Hepatocyte (in vitro differentiated cells): ENCODE data around the gene MSI2. TPM values are rescaled to one million over a fixed set of nuclear protein-coding genes. Genes with fewer than 3 reads are reported as not detected.
A peak's percentile ranks its signal among the peaks of the same experiment; 100 is the strongest.

Experiments used
- DNase-seq: peaks from one replicate; pipeline ENCODE4 v3.0.0-alpha.2; 2016; ENCODE audit warnings: low spot score
- H2AFZ ChIP-seq: fragments of 200-600 bp; sonication (generic); 2 replicates; pipeline ENCODE4 v1.6.0; 2016; ENCODE audit warnings: antibody characterized with exemption, mild to moderate bottlenecking
- H3K27ac ChIP-seq: fragments of 200-600 bp; sonication (generic); 2 replicates; pipeline ENCODE4 v1.5.1; 2016; ENCODE audit warnings: mild to moderate bottlenecking
- H3K27me3 ChIP-seq: fragments of 200-600 bp; sonication (generic); 2 replicates; pipeline ENCODE4 v1.6.1; 2016
- H3K36me3 ChIP-seq: fragments of 200-600 bp; sonication (generic); replicated peaks from 2 replicates; pipeline ENCODE4 v1.5.1; 2016; ENCODE audit warnings: low read depth; ENCODE audit not compliant: insufficient read depth
- H3K4me1 ChIP-seq: fragments of 200-600 bp; sonication (generic); 2 replicates; pipeline ENCODE4 v1.5.1; 2016; ENCODE audit warnings: mild to moderate bottlenecking, moderate library complexity; ENCODE audit not compliant: insufficient read depth
- H3K4me2 ChIP-seq: fragments of 200-600 bp; sonication (generic); 2 replicates; pipeline ENCODE4 v1.6.0; 2016
- H3K4me3 ChIP-seq: fragments of 200-600 bp; sonication (generic); 2 replicates; pipeline ENCODE4 v1.5.1; 2016; ENCODE audit warnings: mild to moderate bottlenecking
- H3K79me2 ChIP-seq: fragments of 200-600 bp; sonication (generic); 2 replicates; pipeline ENCODE4 v1.6.0; 2017; ENCODE audit warnings: mild to moderate bottlenecking
- H3K9me2 ChIP-seq: fragments of 200-600 bp; sonication (generic); replicated peaks from 2 replicates; pipeline ENCODE4 v1.6.0; 2017; ENCODE audit warnings: mild to moderate bottlenecking; ENCODE audit not compliant: insufficient read depth
- H3K9me3 ChIP-seq: fragments of 200-600 bp; sonication (generic); 2 replicates; pipeline ENCODE4 v1.5.1; 2016; ENCODE audit warnings: low read depth, mild to moderate bottlenecking
- H4K20me1 ChIP-seq: fragments of 200-600 bp; sonication (generic); 2 replicates; pipeline ENCODE4 v1.6.0; 2016; ENCODE audit warnings: mild to moderate bottlenecking; ENCODE audit not compliant: insufficient read depth, poor library complexity, severe bottlenecking
- CTCF ChIP-seq: fragments of 200-600 bp; sonication (generic); IDR thresholded peaks from 2 replicates; pipeline ENCODE4 v1.5.1; 2016; ENCODE audit warnings: antibody characterized with exemption, mild to moderate bottlenecking; ENCODE audit not compliant: poor library complexity
- EZH2 ChIP-seq: fragments of 200-600 bp; sonication (generic); IDR thresholded peaks from 2 replicates; pipeline ENCODE4 v1.6.1; 2016; ENCODE audit warnings: antibody characterized with exemption, mild to moderate bottlenecking, borderline replicate concordance
- EZH2phosphoT487 ChIP-seq: fragments of 200-600 bp; sonication (generic); IDR thresholded peaks from one replicate; pipeline ENCODE4 v1.6.1; 2018; ENCODE audit warnings: antibody characterized with exemption, mild to moderate bottlenecking, low read depth, moderate library complexity; ENCODE audit not compliant: unreplicated experiment, severe bottlenecking
- WGBS: methylation state at CpG from one replicate; pipeline ENCODE4 v1.1.6; 2016; ENCODE audit warnings: low lambda C conversion rate; ENCODE audit errors: missing lambda C conversion rate; 5-methylcytosine and 5-hydroxymethylcytosine counted together
- polyA plus RNA-seq: library from polyadenylated mRNA; unstranded; fragments of >200 nt; fragmentation: Nextera tagmentation; extraction: Ambion mirVana; gene quantifications from 2 replicates; pipeline ENCODE4 v1.2.1, GENCODE V29; 2016
- total RNA-seq: library from RNA; depleted of rRNA; stranded (reverse); fragments of >200 nt; gene quantifications from 2 replicates; pipeline ENCODE4 v1.2.3, GENCODE V29; 2014

Gene MSI2
- total and polyA plus RNA-seq, 2 experiments from 2014 or later, result 16.1 to 60.6 TPM

- Histone ChIP-seq H3K4me3 (no peak overlapping the region), H3K9me3 (no peaks in the 10 kb centered on the region), H4K20me1 (no peaks in the 10 kb centered on the region), H3K4me2 (no peak overlapping the region), H3K4me1 (peaks cover 12% of the 10 kb centered on the region), H3K9me2 (no peaks in the 10 kb centered on the region), H3K36me3 (no peaks in the 10 kb centered on the region), H3K27me3 (no peaks in the 10 kb centered on the region), H2AFZ (no peak overlapping the region), H3K27ac (no peak overlapping the region), H3K79me2 (peaks cover 50% of the 10 kb centered on the region)
- TF ChIP-seq CTCF (no peak), EZH2phosphoT487 (no peak), EZH2 (no peak)
- 84% methylated on average over 9 of the region's 9 CpGs for WGBS
- DNase-seq, result no peak
These were observed 207.0 kb downstream of the MSI2 start for GRCh38 chr17:57463103-57463885.

GRCh38 chr17:57464191-57464864 is 208.0 kb downstream of the MSI2 start:
- no peak overlapping the region for H3K4me3 ChIP-seq
- H3K27me3 ChIP-seq, result no peaks in the 10 kb centered on the region
- H3K4me2 ChIP-seq, result no peak overlapping the region
- WGBS, result 98% methylated on average over 11 of the region's 11 CpGs
- no peak overlapping the region for H2AFZ ChIP-seq
- no peaks in the 10 kb centered on the region for H3K9me2 ChIP-seq
- no peaks in the 10 kb centered on the region for H3K9me3 ChIP-seq
- H4K20me1 ChIP-seq, result no peaks in the 10 kb centered on the region
- H3K79me2 ChIP-seq, result peaks cover 42% of the 10 kb centered on the region
- no peak for DNase-seq
- H3K36me3 ChIP-seq, result no peaks in the 10 kb centered on the region
- TF ChIP-seq EZH2phosphoT487, result no peak
- no peak for TF ChIP-seq EZH2
- no peak for TF ChIP-seq CTCF
- peaks cover 20% of the 10 kb centered on the region for H3K4me1 ChIP-seq
- no peak overlapping the region for H3K27ac ChIP-seq

- H3K4me3 ChIP-seq, result no peak overlapping the region
- H3K36me3 ChIP-seq, result no peaks in the 10 kb centered on the region
- H3K9me3 ChIP-seq, result no peaks in the 10 kb centered on the region
- H3K27ac ChIP-seq, result peak overlapping the region; percentile 20
- H3K9me2 ChIP-seq, result no peaks in the 10 kb centered on the region
- peaks cover 38% of the 10 kb centered on the region for H3K79me2 ChIP-seq
- no peak for TF ChIP-seq EZH2
- no peak for TF ChIP-seq EZH2phosphoT487
- no peak for TF ChIP-seq CTCF
- 65% methylated on average over 5 of the region's 5 CpGs for WGBS
- no peaks in the 10 kb centered on the region for H4K20me1 ChIP-seq
- no peak for DNase-seq
- H3K4me1 ChIP-seq, result peaks cover 24% of the 10 kb centered on the region
- H3K27me3 ChIP-seq, result no peaks in the 10 kb centered on the region
- H3K4me2 ChIP-seq, result peak overlapping the region; percentile 43
- no peak overlapping the region for H2AFZ ChIP-seq
These were observed 209.3 kb downstream of the MSI2 start for GRCh38 chr17:57465610-57466009.
